GM21576 (cell line): Measurements from ENCODE around the gene PCYT1B.

ENCODE experiments used
- ATAC-seq: cut with Tn5 transposase; IDR thresholded peaks from one replicate; pipeline ENCODE4 v1.9.1; 2021; ENCODE audit warnings: mild to moderate bottlenecking, moderate library complexity; ENCODE audit not compliant: unreplicated experiment

PCYT1B gene

GRCh38 chrX:24536551-24536950 is 110.6 kb downstream of the PCYT1B start:
- no peak for ATAC-seq

GRCh38 chrX:24528605-24529004 is 118.5 kb downstream of the PCYT1B start:
- ATAC-seq = no peak

DNA sequence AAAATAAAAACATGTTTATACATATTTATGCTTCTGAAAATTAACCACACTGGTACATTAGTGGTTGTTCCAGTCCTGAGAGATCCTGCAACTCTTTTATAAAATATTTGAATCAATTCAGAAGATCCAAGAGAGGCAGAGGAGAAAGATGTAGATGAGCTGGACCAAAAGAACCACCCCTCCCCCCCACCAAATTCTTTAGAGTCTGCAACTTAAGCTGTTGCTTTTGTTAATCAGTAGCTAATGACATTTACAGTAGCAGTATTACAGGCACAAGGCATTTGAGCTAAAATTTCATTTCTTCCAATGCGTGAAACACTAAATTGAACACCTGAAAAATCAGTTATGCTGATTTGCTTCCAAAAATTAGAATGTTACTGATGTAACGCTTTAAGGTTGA is 120.5 kb downstream of the PCYT1B start:
- ATAC-seq = no peak

GRCh38 chrX:24525455-24525854 is 121.7 kb downstream of the PCYT1B start:
- ATAC-seq = no peak

DNA sequence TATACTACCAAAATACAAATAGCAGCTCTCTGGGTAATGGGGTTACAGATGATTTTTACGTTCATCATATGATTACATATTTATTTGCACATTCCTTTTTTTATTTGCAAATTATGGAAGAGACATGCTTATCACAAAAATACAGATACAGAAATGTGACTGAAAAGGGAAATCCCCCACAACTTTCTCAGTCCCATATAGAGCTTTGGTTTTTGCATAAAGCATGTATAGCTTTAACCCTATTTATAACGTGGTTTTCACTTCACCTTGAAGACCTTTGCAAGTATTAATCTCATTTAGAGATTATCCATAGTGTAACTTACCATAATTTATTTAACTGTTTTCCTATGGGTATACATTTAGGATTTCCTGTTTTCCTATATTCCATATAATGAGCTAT is 126.7 kb downstream of the PCYT1B start:
- ATAC-seq = no peak

DNA sequence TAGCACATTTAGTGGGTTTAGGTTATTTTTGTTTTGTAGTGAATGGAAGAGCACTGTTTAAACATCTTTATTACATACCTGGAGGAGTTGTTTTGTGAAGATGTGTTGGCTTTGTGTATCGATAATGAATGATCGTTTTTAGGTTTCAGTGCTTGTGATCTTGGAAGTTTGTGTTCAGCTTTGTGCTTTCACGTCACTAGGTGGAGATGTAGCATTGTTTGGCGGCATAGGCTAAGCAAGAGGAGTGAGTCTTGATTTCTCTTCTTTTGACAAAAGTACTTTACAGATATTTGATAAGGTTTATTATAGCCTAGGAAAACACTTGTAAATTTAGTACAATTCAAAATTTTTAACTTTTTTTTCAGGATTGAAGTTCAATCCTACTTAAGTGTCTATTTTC is 131.7 kb downstream of the PCYT1B start:
- ATAC-seq = no peak

GRCh38 chrX:24513416-24513815 is 133.7 kb downstream of the PCYT1B start:
- peak; percentile 94 for ATAC-seq

DNA sequence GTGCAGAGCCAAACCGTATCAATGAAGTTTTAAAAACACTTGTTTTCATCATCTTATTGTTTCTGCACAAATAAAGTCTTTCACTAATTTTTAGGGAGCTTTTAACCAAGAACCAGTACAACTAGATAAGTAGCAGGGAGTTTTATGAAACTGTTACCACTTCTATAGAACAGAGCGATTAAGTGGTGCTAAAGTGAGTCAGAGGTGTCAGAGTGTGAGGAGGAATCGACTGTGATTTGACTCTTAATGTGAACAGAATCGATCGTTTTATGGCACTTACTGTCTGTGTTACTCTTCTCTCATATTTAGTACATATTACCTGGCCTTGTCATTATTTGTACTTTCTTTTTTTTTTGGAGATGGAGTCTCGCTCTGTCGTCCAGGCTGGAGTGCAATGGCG is 138.8 kb downstream of the PCYT1B start:
- no peak for ATAC-seq
